ENCODE data around the gene KIF20B. TPM values are rescaled to one million over a fixed set of nuclear protein-coding genes. Genes with fewer than 3 reads are reported as not detected.
"Not testable (repeated sequence)": the region's sequence is repeated elsewhere in the genome, so short reads cannot be mapped to it uniquely, and the experiment has no call there.

Gene KIF20B
- total RNA-seq, 4 donors from 2014 or later: 1.7 to 4.1 (median 2.7) TPM

DNA sequence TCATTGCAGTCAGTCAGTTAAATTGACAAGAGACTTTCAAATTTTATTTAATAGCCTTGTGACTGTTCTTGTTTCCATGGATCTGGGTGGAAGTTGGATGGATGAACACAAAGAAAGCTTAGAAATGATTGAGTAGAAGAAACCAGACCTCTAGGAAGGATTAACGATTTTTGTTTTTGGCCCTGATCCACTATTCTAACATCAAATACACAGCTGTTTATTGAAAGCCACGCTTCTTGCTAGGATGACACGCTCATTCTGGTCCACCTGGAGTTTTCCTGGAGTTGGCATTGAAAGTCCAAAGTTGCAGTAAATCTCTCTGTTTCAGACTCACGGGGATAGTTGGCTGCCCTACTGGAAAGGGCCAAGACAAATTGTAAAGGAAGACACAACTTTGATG is 108.4 kb downstream of the KIF20B start:
- TF ChIP-seq, protein P1, sequence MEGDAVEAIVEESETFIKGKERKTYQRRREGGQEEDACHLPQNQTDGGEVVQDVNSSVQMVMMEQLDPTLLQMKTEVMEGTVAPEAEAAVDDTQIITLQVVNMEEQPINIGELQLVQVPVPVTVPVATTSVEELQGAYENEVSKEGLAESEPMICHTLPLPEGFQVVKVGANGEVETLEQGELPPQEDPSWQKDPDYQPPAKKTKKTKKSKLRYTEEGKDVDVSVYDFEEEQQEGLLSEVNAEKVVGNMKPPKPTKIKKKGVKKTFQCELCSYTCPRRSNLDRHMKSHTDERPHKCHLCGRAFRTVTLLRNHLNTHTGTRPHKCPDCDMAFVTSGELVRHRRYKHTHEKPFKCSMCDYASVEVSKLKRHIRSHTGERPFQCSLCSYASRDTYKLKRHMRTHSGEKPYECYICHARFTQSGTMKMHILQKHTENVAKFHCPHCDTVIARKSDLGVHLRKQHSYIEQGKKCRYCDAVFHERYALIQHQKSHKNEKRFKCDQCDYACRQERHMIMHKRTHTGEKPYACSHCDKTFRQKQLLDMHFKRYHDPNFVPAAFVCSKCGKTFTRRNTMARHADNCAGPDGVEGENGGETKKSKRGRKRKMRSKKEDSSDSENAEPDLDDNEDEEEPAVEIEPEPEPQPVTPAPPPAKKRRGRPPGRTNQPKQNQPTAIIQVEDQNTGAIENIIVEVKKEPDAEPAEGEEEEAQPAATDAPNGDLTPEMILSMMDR (IDR thresholded peaks at IDR 0.05): no peak
- DNase-seq (ENCODE audit: low spot score): no peak
- no peak for ATAC-seq (ENCODE audit: low FRiP score)

DNA sequence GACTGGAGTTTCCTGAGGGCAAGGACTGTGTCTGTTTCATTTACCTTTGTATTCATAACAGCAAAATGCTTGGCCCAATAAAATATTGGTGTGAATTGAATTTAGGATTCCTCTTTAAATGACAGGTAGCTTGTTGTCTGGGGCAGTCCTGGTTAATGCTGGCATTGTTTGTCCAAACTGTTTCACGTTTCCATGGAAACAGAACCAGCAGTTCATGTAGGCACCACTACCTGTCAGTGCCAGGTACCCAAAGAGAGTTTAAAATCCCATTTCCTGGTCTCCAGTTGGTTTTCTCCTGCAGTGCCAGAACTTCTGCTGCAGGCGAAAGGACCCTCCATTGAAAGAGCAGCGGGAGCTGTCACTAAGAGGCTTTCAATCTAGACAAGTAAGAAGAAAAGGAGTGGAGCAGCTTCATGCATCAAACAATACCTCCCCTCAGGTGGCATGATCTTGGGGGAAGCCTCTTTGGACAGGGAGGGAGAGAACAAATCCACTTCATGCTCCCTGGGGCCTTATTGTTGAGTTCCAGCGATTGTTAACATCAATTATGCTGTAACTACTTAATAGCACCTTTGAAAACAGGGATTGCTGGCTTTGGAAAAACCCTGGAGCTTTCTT is 109.6 kb downstream of the KIF20B start:
- no peak for ATAC-seq (ENCODE audit: low FRiP score)
- TF ChIP-seq, protein P1 (IDR thresholded peaks at IDR 0.05): no peak
- no peak for DNase-seq (ENCODE audit: low spot score)

DNA sequence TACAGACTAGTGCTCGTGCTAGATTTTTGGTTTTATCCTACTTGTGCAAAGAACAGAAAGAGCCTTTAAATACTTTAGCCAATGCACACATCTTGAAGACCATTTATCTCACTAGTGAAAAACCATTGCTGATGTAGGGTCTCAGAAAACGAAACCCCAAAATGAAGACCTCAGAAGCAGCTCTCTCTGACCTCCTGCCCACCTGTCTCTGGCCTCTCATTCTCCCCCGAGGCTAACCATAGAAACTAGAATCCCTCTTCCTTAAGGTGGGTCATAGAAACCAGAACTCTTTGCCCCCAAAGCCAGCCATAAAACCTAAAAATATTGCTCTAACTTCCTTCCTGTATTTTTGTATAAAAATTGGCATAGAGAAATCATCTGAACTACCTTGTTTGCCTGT is 112.2 kb downstream of the KIF20B start:
- TF ChIP-seq, protein P1 (IDR thresholded peaks at IDR 0.05): no peak
- DNase-seq (ENCODE audit: low spot score): no peak
- ATAC-seq (ENCODE audit: low FRiP score): no peak

DNA sequence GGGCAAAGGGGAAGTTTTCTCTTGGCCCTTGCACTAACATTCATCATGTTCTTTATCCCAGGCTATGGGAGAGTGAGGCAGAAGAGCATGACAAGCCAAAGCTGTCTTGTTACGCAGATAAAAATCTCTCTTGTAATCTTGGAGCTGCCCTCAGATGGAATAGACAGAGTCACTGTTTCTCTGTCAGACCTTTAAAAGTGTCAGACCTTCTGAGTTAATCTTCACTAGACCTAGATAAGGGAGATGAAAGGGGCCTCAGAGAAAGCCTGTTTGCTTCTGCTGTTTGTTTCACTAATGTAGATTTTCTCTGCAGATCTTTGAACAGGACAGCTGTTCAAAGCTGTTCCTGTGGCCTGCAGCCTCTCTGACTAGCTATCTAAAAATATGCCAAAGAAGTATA is 112.9 kb downstream of the KIF20B start:
- ATAC-seq (ENCODE audit: low FRiP score) (no peak), DNase-seq (ENCODE audit: low spot score) (no peak)
- TF ChIP-seq, protein P1 (IDR thresholded peaks at IDR 0.05): no peak

DNA sequence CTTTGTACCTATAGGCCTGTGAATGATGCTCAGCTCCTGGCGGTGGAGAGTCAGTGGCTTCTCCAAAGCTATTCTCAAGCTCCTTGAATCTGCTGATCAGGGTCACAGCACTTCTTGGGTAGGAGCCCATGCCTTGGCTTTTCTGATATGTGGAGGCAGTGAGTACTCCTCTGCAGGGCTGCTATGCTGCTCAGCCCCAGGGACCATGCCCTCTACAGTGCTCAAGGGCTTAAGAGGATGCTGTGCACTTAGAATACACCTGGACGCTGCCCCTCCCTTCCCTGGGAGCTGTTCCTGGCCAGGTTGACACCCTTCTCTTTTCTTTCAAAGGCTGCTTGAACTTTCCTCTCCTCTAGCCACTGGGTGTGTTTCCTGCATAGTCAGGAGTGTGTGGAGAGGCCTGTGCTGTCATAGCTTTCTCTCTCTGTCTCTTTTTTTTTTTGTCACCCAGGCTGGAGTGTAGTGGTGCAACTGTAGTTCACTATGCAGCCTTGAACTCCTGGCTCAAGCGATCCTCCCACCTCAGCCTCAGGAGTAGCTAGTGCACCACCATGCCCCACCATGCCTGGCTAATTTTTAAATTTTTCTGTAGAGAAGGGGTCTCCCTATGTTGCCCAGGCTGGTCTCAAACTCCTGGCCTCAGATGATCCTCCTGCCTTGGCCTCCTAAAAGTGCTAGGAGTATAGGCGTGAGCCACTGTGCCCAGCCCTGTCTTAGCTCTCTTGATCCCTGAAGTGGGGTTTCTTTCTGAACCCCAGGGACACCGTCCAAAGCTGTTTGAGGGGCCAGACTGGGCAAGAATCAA is 113.9 kb downstream of the KIF20B start:
- TF ChIP-seq, protein P1 (IDR thresholded peaks at IDR 0.05): no peak
- no peak for DNase-seq (ENCODE audit: low spot score)
- ATAC-seq (ENCODE audit: low FRiP score): no peak

DNA sequence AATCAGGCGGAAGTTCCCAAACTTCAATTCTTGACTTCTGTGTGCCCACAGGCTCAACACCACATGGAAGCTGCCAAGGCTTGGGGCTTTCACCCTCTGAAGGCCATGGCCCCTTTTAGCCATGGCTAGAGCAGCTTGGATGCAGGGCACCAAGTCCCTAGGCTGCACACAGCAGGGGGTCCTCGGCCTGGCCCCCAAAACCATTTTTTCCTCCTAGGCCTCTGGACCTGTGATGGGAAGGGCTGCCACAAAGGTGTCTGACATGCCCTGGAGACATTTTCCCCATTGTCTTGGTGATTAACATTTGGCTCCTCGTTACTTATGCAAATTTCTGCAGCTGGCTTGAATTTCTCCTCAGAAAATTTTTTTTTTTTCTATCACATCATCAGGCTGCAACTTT is 117.6 kb downstream of the KIF20B start:
- not testable (repeated sequence) for DNase-seq (ENCODE audit: low spot score); ATAC-seq (ENCODE audit: low FRiP score)

Other genes with a start within 250 kb of the KIF20B start
- gene SLC16A12, start 166.0 kb upstream of the KIF20B start, total RNA-seq: 1 to 10 TPM in 3 of 4 donors, under 1 TPM in 1; 0.72 to 5.8 (median 3.0) TPM
- 1 to 10 TPM in 3 of 4 donors, under 1 TPM in 1; 0.74 to 5.7 (median 3.5) TPM for gene PANK1, start 56.3 kb upstream of the KIF20B start, total RNA-seq

All from omental fat pad (tissue), 4 donors.